Posterior vena cava (tissue), 2 donors: ENCODE results near the gene BRD1. TPM values are rescaled to one million over a fixed set of nuclear protein-coding genes. Genes with fewer than 3 reads are reported as not detected.

Source experiments
- DNase-seq: peaks from one replicate; pipeline ENCODE4 v3.0.0-alpha.2; 2020; ENCODE audit warnings: low spot score
- intact Hi-C, 2 donors: fragments of 100-400 bp; cut with DNase I; formaldehyde crosslinking; loops; one replicate each; pipeline versions ENCODE4 v1.14.1 to v1.14.2; 2022 to 2023
- total RNA-seq, 2 donors: library from RNA; stranded (reverse); fragmentation: NEBNext Ultra II Directional; extraction: Animal tissue kit (Norgen Biotek cat#: 25700); gene quantifications; one replicate each; pipeline ENCODE4 v1.2.1, GENCODE V29; 2021
- donor health status: DM: yes; HTN: yes; CAD: no.
- donor health status: DM: yes; HTN: yes; CAD: no.

The BRD1 gene
- total RNA-seq, 2 donors from 2014 or later, result 20.8 to 21.7 TPM

- intact Hi-C loops, result no loop called here
Observed at GRCh38 chr22:49777569-49778249, 50.0 kb downstream of the BRD1 start.

GRCh38 chr22:49776891-49777290 lies 50.8 kb downstream of the BRD1 start:
- DNase-seq, result no peak
- intact Hi-C loops, result no loop called here

More at GRCh38 chr22:49777569-49778249, 50.0 kb downstream of the BRD1 start:
- DNase-seq, result no peak

GRCh38 chr22:49775867-49776511 lies 51.7 kb downstream of the BRD1 start:
- intact Hi-C loops, result no loop called here
- no peak for DNase-seq

- intact Hi-C loops, result no loop called here
- DNase-seq, result no peak
Observed at GRCh38 chr22:49775191-49775866, 52.3 kb downstream of the BRD1 start.

- DNase-seq, result no peak
- intact Hi-C loops, result no loop called here
Observed at GRCh38 chr22:49774499-49775151, 53.0 kb downstream of the BRD1 start.

- no peak for DNase-seq
- intact Hi-C loops, result no loop called here
Observed at GRCh38 chr22:49774046-49774445, 53.6 kb downstream of the BRD1 start.

GRCh38 chr22:49773531-49773930 lies 54.1 kb downstream of the BRD1 start:
- no peak for DNase-seq
- intact Hi-C loops, result no loop called here

- intact Hi-C loops, result no loop called here
- DNase-seq, result no peak
Observed at GRCh38 chr22:49772692-49773091, 55.0 kb downstream of the BRD1 start.

- peak; percentile 83 for DNase-seq
- intact Hi-C loops, result no loop called here
Observed at GRCh38 chr22:49771266-49772065, 56.2 kb downstream of the BRD1 start.

GRCh38 chr22:49770547-49771265 lies 57.0 kb downstream of the BRD1 start:
- DNase-seq, result peak; percentile 71
- intact Hi-C loops, result no loop called here

- intact Hi-C loops, result no loop called here
Observed at GRCh38 chr22:49769691-49770546, 57.8 kb downstream of the BRD1 start.

GRCh38 chr22:49768951-49769690 lies 58.6 kb downstream of the BRD1 start:
- intact Hi-C loops, result no loop called here
- peak; percentile 55 for DNase-seq

More at GRCh38 chr22:49769691-49770546, 57.8 kb downstream of the BRD1 start:
- peak; percentile 35 for DNase-seq

- DNase-seq, result peak; percentile 59
- intact Hi-C loops, result no loop called here
Observed at GRCh38 chr22:49768077-49768910, 59.4 kb downstream of the BRD1 start.

- intact Hi-C loops, result no loop called here
- DNase-seq, result peak; percentile 68
Observed at GRCh38 chr22:49767355-49768062, 60.2 kb downstream of the BRD1 start.

- DNase-seq, result no peak
- intact Hi-C loops, result no loop called here
Observed at GRCh38 chr22:49765951-49766350, 61.7 kb downstream of the BRD1 start.
